ENCODE measurements around the gene CCNA1. TPM values are rescaled to one million over a fixed set of nuclear protein-coding genes. Genes with fewer than 3 reads are reported as not detected.

Gene CCNA1
- total and polyA plus RNA-seq, 7 donors, result 0.79 to 5.8 (median 1.2) TPM; not detected in 3

DNA sequence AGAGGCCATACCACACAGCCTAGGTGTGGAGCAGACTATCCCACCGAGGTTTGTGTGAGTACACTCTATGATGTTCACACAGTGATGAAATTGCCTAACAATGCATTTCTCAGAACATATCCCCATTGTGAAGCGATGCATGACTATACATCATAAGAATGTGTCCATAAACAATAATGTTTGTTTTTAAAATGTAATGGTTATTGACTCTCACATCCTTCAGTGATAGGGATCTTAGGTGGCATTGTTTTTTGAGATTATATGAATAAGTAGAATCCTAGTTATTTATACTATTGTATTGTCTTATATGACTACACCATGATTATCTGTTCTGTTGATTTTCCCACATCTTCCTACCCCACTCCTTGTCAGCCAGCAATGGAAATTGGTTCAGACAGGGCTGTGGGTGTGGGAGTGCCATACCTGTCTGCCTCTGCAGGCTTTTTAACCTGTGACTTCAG lies 13.6 kb downstream of the CCNA1 start:
- intact Hi-C loops (cut with DNase I), result no loop called here
- peaks cover 0 to 4% (median 1%) of the 10 kb centered on the region in 3 donors for H3K27me3 ChIP-seq (ENCODE audit: insufficient read depth in 3 of 3, low read length in 2 of 3)
- H3K9me3 ChIP-seq, result no peaks in the 10 kb centered on the region
- H3K4me3 ChIP-seq, result no peak overlapping the region
- ATAC-seq (no peak), DNase-seq (no peak)
- 62 to 92% (median 91%) methylated on average over 2 of the region's 2 CpGs for WGBS, 3 donors
- TF ChIP-seq CTCF (IDR thresholded peaks at IDR 0.05), result no peak
- no peaks in the 10 kb centered on the region for H3K4me1 ChIP-seq
- no peak overlapping the region for H3K27ac ChIP-seq
- H3K36me3 ChIP-seq (ENCODE audit: insufficient read depth in 1 of 2, low read depth in 1 of 2), result no peaks in the 10 kb centered on the region

DNA sequence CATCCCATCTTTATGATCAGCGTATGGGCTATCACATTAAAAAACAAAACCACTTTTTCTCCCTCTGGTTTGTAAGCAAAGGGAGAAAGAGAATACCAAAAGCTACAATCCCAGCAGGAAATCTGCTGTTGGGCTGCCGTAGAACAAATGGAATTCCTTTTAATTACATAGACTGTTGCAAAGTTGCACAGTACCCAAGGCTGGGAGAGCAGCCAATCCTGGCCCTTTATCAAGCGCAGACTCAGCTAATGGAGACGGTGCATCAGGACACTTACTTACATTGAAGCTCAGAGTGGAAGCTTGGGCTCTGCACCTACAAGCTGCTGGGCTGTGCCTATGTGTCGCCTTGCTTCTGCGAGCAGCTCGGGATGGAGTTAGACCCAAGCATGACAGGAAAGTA lies 15.2 kb downstream of the CCNA1 start:
- H3K27me3 ChIP-seq (ENCODE audit: insufficient read depth in 3 of 3, low read length in 2 of 3), result peaks cover 0 to 4% (median 1%) of the 10 kb centered on the region in 3 donors
- TF ChIP-seq CTCF (IDR thresholded peaks at IDR 0.05), result no peak
- intact Hi-C loops (cut with DNase I), result no loop called here
- no peak overlapping the region for H3K27ac ChIP-seq
- WGBS, 3 donors, result 57 to 67% (median 62%) methylated on average over 7 of the region's 7 CpGs
- H3K36me3 ChIP-seq (ENCODE audit: insufficient read depth in 1 of 2, low read depth in 1 of 2), result no peaks in the 10 kb centered on the region
- H3K4me1 ChIP-seq, result no peaks in the 10 kb centered on the region
- no peaks in the 10 kb centered on the region for H3K9me3 ChIP-seq
- no peak for ATAC-seq
- no peak for DNase-seq
- H3K4me3 ChIP-seq, result no peak overlapping the region

DNA sequence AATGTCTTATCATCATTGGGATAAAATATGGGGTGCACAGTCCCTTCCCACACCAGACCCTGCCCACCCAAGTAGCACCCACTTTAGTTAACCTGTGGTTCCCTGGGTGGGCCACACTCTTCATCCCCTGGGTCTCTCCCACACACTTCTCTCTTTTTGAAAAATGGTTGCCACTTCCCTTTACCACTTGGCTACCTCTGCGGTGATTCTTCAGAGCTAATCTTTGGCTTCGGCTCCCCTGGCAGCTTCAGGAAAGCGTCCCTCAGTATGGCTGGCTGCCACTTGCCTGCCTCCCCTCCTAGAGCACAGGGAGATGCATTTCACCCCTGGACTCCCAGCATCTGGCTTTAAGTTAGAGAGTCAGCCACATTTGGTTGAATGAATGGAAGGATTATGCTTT lies 18.2 kb downstream of the CCNA1 start:
- no peaks in the 10 kb centered on the region for H3K9me3 ChIP-seq
- 12 to 22% (median 15%) methylated on average over 3 of the region's 3 CpGs for WGBS, 3 donors
- H3K4me1 ChIP-seq, result no peaks in the 10 kb centered on the region
- intact Hi-C loops (cut with DNase I), result no loop called here
- DNase-seq (no peak), ATAC-seq (no peak)
- no peaks in the 10 kb centered on the region for H3K36me3 ChIP-seq (ENCODE audit: insufficient read depth in 1 of 2, low read depth in 1 of 2)
- peaks cover 0 to 4% (median 1%) of the 10 kb centered on the region in 3 donors for H3K27me3 ChIP-seq (ENCODE audit: insufficient read depth in 3 of 3, low read length in 2 of 3)
- no peak overlapping the region for H3K27ac ChIP-seq
- H3K4me3 ChIP-seq, result no peak overlapping the region
- TF ChIP-seq CTCF (IDR thresholded peaks at IDR 0.05), result no peak

DNA sequence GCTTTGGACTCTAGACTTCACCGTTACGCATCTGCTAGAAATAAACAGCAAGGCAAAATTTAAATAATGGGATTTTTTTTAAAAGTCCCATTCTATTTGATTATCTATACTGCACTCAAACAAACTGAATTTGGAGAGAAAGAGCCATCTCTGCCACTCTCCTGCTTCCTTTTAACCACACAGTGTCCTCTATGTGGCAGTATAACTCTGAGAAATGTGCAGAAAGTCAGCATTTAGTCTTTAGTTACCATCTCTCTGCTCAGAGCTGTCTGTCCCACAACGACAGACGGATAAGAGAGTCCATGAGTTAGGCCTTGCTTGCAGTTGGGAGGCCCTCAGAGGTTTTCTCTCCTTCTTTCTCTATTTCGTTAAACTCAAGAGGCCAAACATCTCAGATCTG lies 21.2 kb downstream of the CCNA1 start:
- H3K4me1 ChIP-seq, result no peaks in the 10 kb centered on the region
- peaks cover 0 to 4% (median 0%) of the 10 kb centered on the region in 3 donors for H3K27me3 ChIP-seq (ENCODE audit: insufficient read depth in 3 of 3, low read length in 2 of 3)
- intact Hi-C loops (cut with DNase I), result no loop called here
- DNase-seq, result no peak
- WGBS, 3 donors, result 71 to 76% (median 72%) methylated on average over 5 of the region's 5 CpGs
- H3K9me3 ChIP-seq, result no peaks in the 10 kb centered on the region
- ATAC-seq, result no peak
- H3K36me3 ChIP-seq (ENCODE audit: insufficient read depth in 1 of 2, low read depth in 1 of 2), result no peaks in the 10 kb centered on the region
- H3K4me3 ChIP-seq, result no peak overlapping the region
- TF ChIP-seq CTCF (IDR thresholded peaks at IDR 0.05), result peak; percentile 7
- H3K27ac ChIP-seq, result no peak overlapping the region

- no peak for ATAC-seq
- WGBS, 3 donors, result 59 to 60% (median 60%) methylated on average over 1 of the region's 1 CpG
- H3K9me3 ChIP-seq, result no peaks in the 10 kb centered on the region
- H3K36me3 ChIP-seq (ENCODE audit: insufficient read depth in 1 of 2, low read depth in 1 of 2), result no peaks in the 10 kb centered on the region
- DNase-seq, result no peak
- intact Hi-C loops (cut with DNase I), result no loop called here
- H3K27me3 ChIP-seq (ENCODE audit: insufficient read depth in 3 of 3, low read length in 2 of 3), result peaks cover 0 to 4% (median 0%) of the 10 kb centered on the region in 3 donors
- H3K27ac ChIP-seq, result no peak overlapping the region
- no peak for TF ChIP-seq CTCF (IDR thresholded peaks at IDR 0.05)
- no peaks in the 10 kb centered on the region for H3K4me1 ChIP-seq
- no peak overlapping the region for H3K4me3 ChIP-seq
Observed at GRCh38 chr13:36454121-36454520, 21.8 kb downstream of the CCNA1 start.
